ENCODE results near the gene CDH20.

GRCh38 chr18:61368001-61368400 is 34.8 kb downstream of the CDH20 start:
- TF ChIP-seq, protein P1, sequence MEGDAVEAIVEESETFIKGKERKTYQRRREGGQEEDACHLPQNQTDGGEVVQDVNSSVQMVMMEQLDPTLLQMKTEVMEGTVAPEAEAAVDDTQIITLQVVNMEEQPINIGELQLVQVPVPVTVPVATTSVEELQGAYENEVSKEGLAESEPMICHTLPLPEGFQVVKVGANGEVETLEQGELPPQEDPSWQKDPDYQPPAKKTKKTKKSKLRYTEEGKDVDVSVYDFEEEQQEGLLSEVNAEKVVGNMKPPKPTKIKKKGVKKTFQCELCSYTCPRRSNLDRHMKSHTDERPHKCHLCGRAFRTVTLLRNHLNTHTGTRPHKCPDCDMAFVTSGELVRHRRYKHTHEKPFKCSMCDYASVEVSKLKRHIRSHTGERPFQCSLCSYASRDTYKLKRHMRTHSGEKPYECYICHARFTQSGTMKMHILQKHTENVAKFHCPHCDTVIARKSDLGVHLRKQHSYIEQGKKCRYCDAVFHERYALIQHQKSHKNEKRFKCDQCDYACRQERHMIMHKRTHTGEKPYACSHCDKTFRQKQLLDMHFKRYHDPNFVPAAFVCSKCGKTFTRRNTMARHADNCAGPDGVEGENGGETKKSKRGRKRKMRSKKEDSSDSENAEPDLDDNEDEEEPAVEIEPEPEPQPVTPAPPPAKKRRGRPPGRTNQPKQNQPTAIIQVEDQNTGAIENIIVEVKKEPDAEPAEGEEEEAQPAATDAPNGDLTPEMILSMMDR (IDR thresholded peaks at IDR 0.05), result no peak
- TF ChIP-seq EP300 (IDR thresholded peaks at IDR 0.05), result no peak
- no peak for TF ChIP-seq POLR2AphosphoS5 (IDR thresholded peaks at IDR 0.05)

Measured in suprapubic skin (tissue), 4 donors.